CD4-positive, alpha-beta T cell treated with Interleukin-21 for 1 hour (primary cell): ENCODE data around the gene PNPLA5.
"Not testable (repeated sequence)": the region's sequence is repeated elsewhere in the genome, so short reads cannot be mapped to it uniquely, and the experiment has no call there.

ENCODE experiments used
- DNase-seq: peaks from one replicate; pipeline ENCODE4 v3.0.0-alpha.2; 2020

PNPLA5 gene

GRCh38 chr22:43879901-43880540, 11.8 kb downstream of the PNPLA5 start:
- DNase-seq = no peak

DNA sequence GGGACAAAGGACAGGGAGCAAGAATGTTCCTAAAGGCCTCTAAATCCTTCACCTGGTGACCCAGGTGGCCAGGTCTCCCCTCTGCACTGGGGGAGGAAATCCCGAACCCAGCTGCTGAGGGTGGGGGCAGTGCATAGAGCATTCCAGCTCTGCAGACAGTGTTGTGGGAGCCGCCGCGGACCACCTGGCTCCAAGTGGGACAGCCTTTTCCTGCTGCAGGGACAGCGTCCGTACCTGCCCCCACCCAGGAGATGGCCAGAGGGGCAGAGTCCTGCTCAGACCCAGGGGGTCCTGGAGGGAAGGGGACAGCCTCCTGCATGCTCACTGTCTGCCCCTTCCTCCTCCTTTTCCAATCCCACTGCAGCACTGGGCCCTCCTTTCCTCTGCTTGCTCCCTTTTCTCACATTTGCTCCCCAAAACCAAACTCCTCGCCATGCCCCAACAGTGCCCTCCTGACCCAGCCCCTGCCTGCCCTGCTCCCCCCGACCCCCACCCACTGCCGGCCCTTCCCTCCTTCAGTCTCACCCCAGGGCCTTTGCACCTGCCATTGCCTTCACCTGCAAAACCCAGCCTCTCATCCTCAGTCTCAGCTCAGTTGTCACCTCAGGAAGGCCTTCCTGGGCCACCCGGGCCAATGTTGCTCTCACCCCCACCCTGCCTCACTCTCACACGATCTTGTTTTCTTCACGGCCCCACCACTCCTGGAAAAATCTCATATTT, 12.8 kb downstream of the PNPLA5 start:
- no peak for DNase-seq

- no peak for DNase-seq
Observed at GRCh38 chr22:43878079-43878795, 13.6 kb downstream of the PNPLA5 start.

DNA sequence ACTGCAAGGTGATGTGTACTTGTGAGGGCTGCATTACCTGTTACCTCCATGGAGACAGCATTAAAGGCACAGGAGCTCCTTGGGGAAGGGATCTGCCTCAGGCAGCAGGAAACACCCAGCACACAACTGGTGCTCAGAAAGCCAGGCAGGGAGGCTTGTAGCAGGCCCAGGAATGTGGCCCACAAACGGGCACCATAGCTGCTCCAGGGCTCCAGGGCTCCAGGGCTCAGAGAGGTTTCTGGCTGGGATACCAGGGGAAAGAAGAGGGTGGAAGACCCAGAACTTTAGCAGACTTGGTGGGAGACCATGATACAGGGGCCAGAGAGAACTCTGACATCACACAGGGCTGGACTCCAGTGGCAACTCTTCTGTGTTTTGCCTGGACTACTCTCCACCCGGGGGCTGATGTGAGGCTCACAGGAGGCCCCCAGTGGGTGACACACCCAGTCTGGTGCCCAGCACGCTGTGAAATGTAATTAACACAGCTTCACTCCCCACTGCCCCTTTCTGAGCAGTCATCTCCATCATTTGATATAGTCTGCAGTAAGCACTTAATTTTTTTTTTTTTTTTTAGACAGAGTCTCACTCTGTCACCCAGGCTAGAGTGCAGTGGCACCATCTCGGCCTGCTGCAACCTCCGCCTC, 14.8 kb downstream of the PNPLA5 start:
- no peak for DNase-seq

DNA sequence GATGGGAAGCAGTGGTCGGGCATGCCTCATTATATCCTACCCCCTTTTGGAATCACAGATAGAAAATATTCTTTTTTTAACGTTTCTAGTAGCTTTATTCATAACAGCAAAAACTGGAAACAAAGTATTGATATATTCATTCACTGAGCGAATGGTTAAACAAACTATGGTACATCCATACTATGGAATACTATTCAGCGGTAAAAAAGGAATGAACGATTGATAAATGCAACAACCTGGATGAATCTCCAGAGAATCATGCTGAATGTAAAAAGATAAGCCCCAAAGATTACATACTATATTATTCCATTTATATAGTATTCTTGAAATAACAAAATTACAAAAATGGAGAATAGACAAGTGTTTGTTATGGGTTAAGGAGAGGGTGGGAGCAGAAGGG, 22.0 kb downstream of the PNPLA5 start:
- no peak for DNase-seq

DNA sequence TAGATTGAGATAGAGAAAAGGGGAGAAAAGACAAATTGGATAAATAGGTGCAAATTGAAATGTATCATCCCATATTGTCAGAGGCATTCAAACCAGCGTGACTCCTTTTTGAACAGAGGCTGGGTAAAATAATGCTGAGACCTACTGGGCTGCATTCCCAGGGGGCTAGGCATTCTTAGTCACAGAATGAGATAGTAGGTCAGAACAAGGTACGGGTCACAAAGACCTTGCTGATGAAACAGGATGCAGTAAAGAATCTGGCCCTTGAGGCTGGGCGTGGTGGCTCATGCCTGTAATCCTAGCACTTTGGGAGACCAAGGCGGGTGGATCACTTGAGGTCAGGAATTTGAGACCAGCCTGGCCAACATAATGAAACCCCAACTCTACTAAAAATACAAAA, 22.8 kb downstream of the PNPLA5 start:
- DNase-seq = not testable (repeated sequence)

- peak; percentile 2 for DNase-seq
Observed at GRCh38 chr22:43867839-43868635, 23.8 kb downstream of the PNPLA5 start.

GRCh38 chr22:43862882-43863202, 29.0 kb downstream of the PNPLA5 start:
- no peak for DNase-seq

DNA sequence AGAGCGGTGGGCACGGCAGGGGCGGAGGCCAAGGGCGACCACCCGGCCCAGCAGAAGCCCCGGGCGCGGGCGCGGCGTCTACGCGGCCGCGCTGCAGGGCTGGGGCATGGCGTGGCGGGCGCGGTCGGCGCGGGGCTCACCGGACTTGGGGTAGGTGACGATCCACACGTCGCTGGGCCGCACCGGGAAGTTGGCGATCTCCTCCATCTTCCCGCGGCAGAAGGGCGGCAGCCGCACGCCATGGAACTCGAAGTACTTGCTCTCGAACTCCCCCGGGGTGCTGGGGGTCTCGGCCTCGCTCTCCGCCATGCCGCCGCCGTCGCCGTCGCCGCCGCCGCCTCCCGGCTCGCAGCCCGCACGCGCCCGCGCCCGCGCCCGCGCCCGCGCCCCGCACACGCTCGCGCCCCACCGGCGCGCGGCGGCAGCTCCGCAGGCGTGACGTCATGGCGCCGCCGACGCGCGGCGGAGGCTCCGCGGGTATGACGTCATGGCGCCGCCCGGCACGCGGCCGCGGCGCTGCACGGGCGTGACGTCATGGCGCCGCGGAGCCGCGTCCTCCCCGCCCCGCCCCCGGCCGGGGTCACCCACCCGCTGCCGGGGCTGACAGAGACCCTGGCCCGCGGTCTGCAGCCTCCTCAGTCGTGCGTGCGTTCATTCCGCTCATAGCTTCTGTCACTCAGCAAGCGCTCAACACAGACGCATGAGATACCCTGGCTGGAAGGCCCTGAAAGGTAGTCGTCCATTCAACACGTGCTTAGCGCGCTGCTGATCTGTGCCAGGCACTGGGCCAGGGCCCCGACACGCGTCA, 29.5 kb downstream of the PNPLA5 start, which contains the start of gene SULT4A1:
Gene SULT4A1, minus strand, starts transcription at position 440 of the 808 bp plus-strand sequence. Its CDS starts 131 bp downstream, at position 309.
- no peak for DNase-seq

DNA sequence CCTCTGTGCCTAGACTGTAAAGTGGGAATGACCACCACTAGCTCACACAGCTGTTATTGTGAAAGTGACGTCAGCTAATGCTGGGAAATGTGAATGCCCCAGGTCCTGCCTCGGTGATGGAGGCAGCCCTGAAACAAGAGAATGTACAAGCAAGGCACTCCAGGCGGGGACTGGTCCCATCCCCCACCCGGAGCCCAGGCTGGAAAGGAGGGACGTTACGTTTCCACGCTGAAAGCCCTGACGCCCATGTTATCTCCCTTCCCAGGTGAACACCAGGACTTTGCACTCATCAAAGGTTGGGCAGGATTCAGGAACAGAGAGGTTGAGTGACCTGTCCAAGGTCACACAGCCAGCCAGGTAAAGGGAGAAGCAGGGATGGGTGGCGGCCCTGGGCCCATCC, 30.3 kb downstream of the PNPLA5 start:
- DNase-seq = no peak

DNA sequence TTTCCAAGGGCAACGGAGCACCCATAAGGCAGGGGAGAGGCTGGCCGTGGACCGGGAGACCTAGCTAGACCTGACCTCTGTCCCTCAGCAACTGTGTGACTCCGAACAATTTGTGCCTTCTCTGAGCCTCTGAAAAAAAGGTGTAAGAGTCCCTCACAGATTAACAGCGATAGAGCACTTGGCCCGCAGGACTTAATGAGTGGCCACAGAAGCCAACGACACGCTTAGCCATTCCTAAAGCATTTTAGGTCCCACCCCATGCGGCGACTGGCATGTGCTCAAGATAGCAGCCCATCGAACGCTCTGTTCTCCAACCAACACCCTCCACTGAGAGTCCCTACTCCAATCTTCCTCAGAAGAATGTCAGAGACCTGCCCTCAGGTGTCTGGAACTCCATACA, 31.0 kb downstream of the PNPLA5 start:
- DNase-seq = no peak

DNA sequence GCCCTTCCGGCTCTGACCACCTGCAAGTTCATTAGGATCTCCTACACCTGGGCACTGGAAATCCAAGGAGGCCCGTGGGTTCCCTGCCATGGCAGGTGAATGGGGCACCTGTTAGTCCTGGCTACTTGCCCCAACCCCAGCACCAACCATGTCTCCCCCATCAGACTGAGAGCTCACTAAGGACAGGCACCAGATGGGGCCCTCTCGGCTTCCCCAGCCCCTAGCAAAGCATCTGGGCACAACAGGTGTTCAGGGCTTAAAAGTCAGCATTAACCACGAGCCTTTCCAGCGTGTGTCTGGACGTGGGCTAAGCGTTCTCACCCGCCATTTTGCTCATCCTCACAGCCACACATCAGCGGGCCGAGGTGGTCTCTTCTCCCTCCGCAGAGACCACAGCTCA, 31.7 kb downstream of the PNPLA5 start:
- DNase-seq = no peak

GRCh38 chr22:43859621-43860020, 32.2 kb downstream of the PNPLA5 start:
- no peak for DNase-seq

- DNase-seq = no peak
Observed at GRCh38 chr22:43859176-43859575, 32.6 kb downstream of the PNPLA5 start.

DNA sequence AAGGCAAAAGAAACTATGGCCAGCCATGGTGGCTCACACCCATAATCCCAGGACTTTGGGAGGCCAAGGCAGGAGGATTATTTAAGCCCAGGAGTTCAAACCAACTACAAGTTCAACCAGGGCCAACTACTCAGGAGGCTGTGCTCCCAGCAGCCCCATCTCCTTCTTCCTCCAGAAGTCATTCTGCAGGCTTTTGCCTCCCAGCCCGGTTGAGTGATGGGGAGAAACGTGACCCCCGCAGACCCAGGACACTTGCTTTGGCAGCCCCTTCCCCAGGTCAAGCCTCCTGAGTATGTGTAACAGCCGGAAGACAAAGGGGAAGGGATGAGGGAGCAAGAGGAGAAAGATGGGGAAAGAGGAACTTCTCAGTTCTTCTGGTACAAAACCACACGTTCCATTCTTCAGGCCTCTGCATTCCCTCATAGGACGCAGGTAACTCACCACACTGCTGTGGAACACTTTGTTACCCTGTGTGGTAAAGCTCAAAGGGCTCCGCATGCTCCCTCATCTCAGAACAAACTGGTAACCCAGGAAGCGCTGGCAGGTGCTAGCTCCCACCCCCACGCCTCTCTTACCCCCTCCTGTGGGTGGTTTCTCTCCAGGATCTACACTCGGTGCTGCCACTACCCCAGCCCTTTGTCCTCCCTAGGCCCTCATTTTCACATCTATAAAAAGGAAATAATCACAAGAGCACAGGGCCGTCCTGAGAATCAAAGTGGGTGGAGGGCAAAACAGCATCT, 33.5 kb downstream of the PNPLA5 start:
- no peak for DNase-seq

GRCh38 chr22:43857367-43857766, 34.4 kb downstream of the PNPLA5 start:
- no peak for DNase-seq

- no peak for DNase-seq
Observed at GRCh38 chr22:43855431-43855830, 36.4 kb downstream of the PNPLA5 start.

DNA sequence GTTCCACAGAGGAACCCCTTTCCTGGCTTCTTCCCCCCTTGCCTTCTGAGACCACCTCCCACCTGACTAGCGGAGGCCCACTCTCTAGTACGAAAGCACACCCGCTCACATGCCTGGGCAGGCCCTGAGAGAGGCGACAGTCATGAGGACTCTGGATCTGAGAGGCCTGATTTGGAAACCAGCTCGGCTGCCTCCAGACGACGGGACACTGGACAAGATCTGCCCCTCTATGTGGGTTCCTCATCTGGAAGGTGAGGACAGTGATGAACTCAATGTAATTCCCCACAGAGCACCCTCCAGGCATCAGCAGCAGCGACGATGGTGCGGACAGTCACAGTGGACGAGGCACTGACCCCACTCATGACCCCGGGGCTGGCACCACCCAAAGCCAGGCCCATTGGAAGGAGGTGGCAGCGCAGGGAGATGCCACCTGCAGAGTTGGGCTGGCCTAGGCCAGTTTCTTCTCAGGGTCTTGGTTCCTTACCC, 37.0 kb downstream of the PNPLA5 start:
- no peak for DNase-seq

- DNase-seq = no peak
Observed at GRCh38 chr22:43854121-43854785, 37.6 kb downstream of the PNPLA5 start.

DNA sequence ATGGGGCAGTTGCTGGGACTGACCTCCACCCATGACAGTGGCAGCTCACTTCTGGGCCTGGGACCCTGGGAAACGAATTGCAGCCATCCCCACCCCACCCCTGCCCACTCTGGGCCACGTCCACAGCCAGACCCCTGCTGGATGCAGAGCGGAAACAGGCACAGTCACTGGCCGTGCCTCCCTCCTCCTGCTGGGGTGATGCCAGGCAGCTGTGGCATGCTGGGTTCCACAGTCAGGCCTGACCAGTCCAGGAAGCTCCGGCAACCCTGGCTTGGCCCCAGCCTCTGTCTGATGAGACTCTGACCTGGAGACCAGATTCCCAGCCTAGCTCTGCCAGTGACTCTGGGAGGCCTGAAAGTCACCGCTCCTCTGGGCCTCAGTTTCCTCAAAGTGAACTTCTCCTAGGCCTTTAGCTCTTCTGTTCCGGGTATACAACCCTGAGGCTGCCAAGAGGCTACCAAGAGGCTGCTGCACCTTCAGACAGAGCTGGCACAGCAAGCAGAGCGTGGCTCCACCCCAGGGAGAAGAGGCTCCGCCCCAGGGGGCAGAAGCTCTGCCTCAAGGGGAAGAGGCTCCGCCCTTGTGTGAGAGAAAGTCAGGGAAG, 38.4 kb downstream of the PNPLA5 start:
- no peak for DNase-seq
